ENCODE measurements around the gene ATP6V0D1.

DNA sequence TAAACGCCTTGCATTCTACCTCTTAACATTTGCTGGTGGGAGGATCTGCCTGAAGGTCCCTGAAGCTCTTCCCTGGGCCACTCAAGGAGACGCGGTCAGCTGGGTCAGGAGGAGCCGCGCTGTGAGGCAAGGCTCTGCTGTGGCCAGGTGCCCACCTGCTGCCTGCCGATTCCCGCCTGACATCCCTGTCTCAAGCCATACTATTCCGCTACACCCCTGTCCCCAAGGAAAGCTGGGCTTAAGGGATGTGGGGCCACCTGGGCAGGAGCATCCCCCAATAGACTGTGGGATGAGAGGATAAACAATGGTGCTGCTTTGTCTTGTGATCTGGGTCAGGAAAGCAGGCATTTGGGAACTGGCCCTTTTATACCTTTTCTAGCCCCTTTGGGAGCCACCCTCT is 92.8 kb downstream of the ATP6V0D1 start:
- TF ChIP-seq, protein P1, sequence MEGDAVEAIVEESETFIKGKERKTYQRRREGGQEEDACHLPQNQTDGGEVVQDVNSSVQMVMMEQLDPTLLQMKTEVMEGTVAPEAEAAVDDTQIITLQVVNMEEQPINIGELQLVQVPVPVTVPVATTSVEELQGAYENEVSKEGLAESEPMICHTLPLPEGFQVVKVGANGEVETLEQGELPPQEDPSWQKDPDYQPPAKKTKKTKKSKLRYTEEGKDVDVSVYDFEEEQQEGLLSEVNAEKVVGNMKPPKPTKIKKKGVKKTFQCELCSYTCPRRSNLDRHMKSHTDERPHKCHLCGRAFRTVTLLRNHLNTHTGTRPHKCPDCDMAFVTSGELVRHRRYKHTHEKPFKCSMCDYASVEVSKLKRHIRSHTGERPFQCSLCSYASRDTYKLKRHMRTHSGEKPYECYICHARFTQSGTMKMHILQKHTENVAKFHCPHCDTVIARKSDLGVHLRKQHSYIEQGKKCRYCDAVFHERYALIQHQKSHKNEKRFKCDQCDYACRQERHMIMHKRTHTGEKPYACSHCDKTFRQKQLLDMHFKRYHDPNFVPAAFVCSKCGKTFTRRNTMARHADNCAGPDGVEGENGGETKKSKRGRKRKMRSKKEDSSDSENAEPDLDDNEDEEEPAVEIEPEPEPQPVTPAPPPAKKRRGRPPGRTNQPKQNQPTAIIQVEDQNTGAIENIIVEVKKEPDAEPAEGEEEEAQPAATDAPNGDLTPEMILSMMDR (IDR thresholded peaks at IDR 0.05; ENCODE audit: low read depth, low read length), result no peak
- TF ChIP-seq POLR2A (IDR thresholded peaks at IDR 0.05; ENCODE audit: extremely low read depth, insufficient read length) (no peak), MAX (IDR thresholded peaks at IDR 0.05; ENCODE audit: low read depth, low read length) (no peak)

Data from NB4 (cell line).